ENCODE data around the gene CANT1.

DNA sequence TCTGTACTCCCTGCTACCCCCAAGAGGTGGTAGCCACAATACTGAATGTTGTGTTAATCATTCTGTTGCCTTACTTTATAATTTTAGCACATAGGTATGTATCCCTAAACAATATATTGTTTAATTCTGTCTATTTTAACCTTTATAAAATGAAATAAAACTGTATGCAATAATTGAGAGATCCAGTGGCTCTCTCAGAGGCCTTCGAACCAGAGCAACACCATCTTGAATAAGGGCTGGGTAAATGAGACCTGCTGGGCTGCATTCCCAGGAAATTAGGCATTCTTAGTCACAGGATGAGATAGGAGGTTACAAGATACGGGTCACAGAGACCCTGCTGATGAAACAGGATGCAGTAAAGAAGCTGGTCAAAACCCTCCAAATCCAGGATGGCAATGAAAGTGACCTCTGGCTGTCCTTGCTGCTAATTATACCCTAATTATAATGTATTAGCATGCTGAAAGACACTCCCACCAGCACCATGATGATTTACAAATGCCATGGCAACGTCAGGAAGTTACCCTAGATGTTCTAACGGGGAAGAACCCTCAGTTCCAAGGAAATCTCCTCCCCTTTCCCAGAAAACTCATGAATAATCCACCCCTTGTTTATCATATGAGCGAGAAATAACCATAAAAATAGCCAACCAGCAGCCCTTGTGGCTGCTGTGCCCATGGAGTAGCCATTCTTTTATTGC is 2.0 kb upstream of the CANT1 start:
- no peak for TF ChIP-seq CREB1 (CRISPR knock-in tag; IDR thresholded peaks at IDR 0.05)
- no peak for TF ChIP-seq ETV6 (CRISPR knock-in tag; IDR thresholded peaks at IDR 0.05)
